IMR-90 (cell line): ENCODE measurements around the gene MRPS5.

Source experiments
- BHLHE40 ChIP-seq: fragments of 150-350 bp; IDR thresholded peaks from 2 replicates; pipeline ENCODE4 v1.6.1; 2016; ENCODE audit warnings: mild to moderate bottlenecking, low read depth, low read length
- CEBPB ChIP-seq: IDR thresholded peaks from 2 replicates; pipeline ENCODE4 v1.6.1; 2012; ENCODE audit warnings: low read depth, low read length, improper control_type of control experiment
- CHD1 ChIP-seq: IDR thresholded peaks from 2 replicates; pipeline ENCODE4 v1.6.1; 2012; ENCODE audit warnings: low read depth, low read length, improper control_type of control experiment
- FOS ChIP-seq: fragments of 150-350 bp; IDR thresholded peaks from 2 replicates; pipeline ENCODE4 v1.6.1; 2016; ENCODE audit warnings: low read depth, low read length
- MAFK ChIP-seq: IDR thresholded peaks from 2 replicates; pipeline ENCODE4 v1.6.1; 2012; ENCODE audit warnings: low read depth, low read length, improper control_type of control experiment
- MAZ ChIP-seq: IDR thresholded peaks from 2 replicates; pipeline ENCODE4 v1.6.1; 2012; ENCODE audit warnings: low read depth, mild to moderate bottlenecking, low read length, improper control_type of control experiment, moderate library complexity, borderline replicate concordance
- MXI1 ChIP-seq: IDR thresholded peaks from 2 replicates; pipeline ENCODE4 v1.6.1; 2012; ENCODE audit warnings: low read depth, mild to moderate bottlenecking, low read length, moderate library complexity, borderline replicate concordance
- POLR2A ChIP-seq: IDR thresholded peaks from 2 replicates; pipeline ENCODE4 v1.6.1; 2012; ENCODE audit warnings: mild to moderate bottlenecking, low read depth, low read length
- RAD21 ChIP-seq: IDR thresholded peaks from 2 replicates; pipeline ENCODE4 v1.6.1; 2012; ENCODE audit warnings: low read length, improper control_type of control experiment
- RCOR1 ChIP-seq: IDR thresholded peaks from 2 replicates; pipeline ENCODE4 v1.6.1; 2012; ENCODE audit warnings: mild to moderate bottlenecking, low read length, improper control_type of control experiment; ENCODE audit not compliant: insufficient replicate concordance
- RFX5 ChIP-seq: IDR thresholded peaks from 2 replicates; pipeline ENCODE4 v1.8.0; 2012; ENCODE audit warnings: low read depth, mild to moderate bottlenecking, low read length, moderate library complexity
- SMC3 ChIP-seq: fragments of 150-350 bp; IDR thresholded peaks from 2 replicates; pipeline ENCODE4 v1.6.1; 2016; ENCODE audit warnings: low read depth, mild to moderate bottlenecking, antibody characterized with exemption, low read length, moderate library complexity
- TF ChIP-seq, protein P1 (sequence below): conservative IDR thresholded peaks from 2 replicates; pipeline ENCODE4 v1.5.1; 2012; ENCODE audit warnings: mild to moderate bottlenecking, low read depth, low read length, improper control_type of control experiment
- TF ChIP-seq, protein P2 (sequence below): fragments of 150-350 bp; IDR thresholded peaks from 2 replicates; pipeline ENCODE4 v1.6.1; 2017; ENCODE audit warnings: mild to moderate bottlenecking, antibody characterized with exemption, low read length, low read depth

DNA sequence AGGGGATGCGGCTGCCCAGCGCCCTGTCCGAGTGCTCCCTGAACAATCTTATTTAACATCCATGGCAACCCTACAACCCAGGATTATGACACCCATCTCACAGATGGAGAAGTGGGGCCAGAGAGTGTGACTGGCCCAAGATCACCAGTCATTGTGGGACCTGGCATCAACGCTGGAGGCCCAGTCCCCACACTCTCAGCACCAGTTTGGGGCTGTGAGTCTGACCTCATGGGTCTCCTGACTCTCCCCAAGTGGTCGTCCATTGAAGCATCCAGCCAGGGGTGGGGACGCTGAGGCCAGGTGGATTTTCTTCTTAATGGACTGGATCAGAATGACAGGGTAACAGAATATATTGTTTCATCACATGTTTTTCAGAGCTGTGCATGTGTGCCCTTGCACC is 71.6 kb downstream of the MRPS5 start:
- TF ChIP-seq FOS = no peak
- TF ChIP-seq, protein P1, sequence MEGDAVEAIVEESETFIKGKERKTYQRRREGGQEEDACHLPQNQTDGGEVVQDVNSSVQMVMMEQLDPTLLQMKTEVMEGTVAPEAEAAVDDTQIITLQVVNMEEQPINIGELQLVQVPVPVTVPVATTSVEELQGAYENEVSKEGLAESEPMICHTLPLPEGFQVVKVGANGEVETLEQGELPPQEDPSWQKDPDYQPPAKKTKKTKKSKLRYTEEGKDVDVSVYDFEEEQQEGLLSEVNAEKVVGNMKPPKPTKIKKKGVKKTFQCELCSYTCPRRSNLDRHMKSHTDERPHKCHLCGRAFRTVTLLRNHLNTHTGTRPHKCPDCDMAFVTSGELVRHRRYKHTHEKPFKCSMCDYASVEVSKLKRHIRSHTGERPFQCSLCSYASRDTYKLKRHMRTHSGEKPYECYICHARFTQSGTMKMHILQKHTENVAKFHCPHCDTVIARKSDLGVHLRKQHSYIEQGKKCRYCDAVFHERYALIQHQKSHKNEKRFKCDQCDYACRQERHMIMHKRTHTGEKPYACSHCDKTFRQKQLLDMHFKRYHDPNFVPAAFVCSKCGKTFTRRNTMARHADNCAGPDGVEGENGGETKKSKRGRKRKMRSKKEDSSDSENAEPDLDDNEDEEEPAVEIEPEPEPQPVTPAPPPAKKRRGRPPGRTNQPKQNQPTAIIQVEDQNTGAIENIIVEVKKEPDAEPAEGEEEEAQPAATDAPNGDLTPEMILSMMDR = no peak
- TF ChIP-seq POLR2A = no peak
- no peak for TF ChIP-seq MAZ
- no peak for TF ChIP-seq RFX5
- no peak for TF ChIP-seq CEBPB
- TF ChIP-seq BHLHE40 = no peak
- no peak for TF ChIP-seq SMC3
- no peak for TF ChIP-seq RAD21
- TF ChIP-seq MAFK = no peak
- TF ChIP-seq CHD1 = no peak
- TF ChIP-seq RCOR1 = no peak
- TF ChIP-seq, protein P2, sequence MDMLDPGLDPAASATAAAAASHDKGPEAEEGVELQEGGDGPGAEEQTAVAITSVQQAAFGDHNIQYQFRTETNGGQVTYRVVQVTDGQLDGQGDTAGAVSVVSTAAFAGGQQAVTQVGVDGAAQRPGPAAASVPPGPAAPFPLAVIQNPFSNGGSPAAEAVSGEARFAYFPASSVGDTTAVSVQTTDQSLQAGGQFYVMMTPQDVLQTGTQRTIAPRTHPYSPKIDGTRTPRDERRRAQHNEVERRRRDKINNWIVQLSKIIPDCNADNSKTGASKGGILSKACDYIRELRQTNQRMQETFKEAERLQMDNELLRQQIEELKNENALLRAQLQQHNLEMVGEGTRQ = no peak
- no peak for TF ChIP-seq MXI1
